ENCODE results near the gene MRPL21. TPM values are rescaled to one million over a fixed set of nuclear protein-coding genes. Genes with fewer than 3 reads are reported as not detected.

The MRPL21 gene
- total RNA-seq, 1 donor: 47.1 TPM

DNA sequence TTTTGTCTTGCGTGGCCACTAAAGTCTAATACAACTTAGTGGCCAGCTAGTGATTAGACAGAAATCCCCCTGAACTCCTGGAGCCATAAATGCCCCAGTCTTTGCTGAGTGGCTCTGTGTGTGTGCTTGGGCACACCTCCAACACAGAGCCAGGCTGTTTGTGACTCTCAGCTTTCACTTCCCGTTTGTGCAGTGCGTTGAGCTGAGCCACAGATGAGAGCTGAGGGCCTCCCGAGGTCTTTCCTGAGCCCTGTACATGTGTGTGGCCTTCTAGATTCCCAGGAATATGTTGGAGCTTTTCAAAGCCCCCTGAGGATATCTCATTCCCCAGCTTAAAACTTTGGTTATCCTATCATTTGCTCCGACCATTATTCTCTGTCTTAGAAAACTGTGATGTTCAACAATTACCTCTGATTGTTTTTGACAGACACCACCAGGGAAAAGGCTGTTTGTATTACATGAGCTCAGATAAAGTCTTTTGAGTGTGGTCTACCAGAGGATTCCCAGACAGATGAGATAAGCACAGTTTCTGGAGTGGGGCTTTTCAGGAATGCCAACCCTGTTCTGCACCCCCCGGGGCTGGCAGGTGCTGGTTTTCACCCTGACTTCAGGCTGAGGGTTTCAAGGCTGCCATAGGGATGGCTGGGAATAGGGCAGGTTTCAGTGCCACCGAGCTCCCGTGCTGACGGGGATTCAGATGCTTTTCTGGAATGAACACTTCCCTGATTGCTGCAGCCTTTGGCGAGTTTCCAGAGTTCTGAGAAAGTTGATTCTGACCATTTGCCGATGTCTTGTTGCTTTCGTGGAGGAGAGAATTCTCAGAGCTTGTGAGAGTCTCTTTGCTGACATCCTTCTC is 23.9 kb upstream of the MRPL21 start:
- no peak overlapping the region for H3K4me3 ChIP-seq (ENCODE audit: low read depth, low read length)
- DNase-seq (ENCODE audit: low read depth): no peak
- TF ChIP-seq, protein P1, sequence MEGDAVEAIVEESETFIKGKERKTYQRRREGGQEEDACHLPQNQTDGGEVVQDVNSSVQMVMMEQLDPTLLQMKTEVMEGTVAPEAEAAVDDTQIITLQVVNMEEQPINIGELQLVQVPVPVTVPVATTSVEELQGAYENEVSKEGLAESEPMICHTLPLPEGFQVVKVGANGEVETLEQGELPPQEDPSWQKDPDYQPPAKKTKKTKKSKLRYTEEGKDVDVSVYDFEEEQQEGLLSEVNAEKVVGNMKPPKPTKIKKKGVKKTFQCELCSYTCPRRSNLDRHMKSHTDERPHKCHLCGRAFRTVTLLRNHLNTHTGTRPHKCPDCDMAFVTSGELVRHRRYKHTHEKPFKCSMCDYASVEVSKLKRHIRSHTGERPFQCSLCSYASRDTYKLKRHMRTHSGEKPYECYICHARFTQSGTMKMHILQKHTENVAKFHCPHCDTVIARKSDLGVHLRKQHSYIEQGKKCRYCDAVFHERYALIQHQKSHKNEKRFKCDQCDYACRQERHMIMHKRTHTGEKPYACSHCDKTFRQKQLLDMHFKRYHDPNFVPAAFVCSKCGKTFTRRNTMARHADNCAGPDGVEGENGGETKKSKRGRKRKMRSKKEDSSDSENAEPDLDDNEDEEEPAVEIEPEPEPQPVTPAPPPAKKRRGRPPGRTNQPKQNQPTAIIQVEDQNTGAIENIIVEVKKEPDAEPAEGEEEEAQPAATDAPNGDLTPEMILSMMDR (IDR thresholded peaks at IDR 0.05; ENCODE audit: insufficient read depth, low read depth, low read length): no peak

DNA sequence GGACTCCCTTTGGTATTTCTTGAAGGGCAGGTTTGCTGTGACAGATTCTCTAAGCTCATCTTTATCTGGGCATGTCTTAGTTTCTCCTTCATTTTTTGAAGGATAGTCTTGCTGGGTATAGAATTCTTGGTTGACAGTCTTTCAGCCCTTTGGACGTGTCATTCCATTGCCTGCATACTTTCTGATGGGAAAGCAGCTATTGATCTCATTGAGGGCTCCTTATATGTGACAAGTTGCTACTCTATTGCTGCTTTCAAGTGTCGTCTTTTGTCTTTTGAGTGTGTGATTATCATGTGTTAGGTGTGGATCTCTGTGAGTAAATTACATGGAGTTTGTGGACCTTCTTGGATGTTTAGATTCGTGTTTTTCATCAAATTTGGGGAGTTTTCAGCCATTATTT is 22.0 kb upstream of the MRPL21 start:
- TF ChIP-seq, protein P1 (IDR thresholded peaks at IDR 0.05; ENCODE audit: insufficient read depth, low read depth, low read length): no peak

DNA sequence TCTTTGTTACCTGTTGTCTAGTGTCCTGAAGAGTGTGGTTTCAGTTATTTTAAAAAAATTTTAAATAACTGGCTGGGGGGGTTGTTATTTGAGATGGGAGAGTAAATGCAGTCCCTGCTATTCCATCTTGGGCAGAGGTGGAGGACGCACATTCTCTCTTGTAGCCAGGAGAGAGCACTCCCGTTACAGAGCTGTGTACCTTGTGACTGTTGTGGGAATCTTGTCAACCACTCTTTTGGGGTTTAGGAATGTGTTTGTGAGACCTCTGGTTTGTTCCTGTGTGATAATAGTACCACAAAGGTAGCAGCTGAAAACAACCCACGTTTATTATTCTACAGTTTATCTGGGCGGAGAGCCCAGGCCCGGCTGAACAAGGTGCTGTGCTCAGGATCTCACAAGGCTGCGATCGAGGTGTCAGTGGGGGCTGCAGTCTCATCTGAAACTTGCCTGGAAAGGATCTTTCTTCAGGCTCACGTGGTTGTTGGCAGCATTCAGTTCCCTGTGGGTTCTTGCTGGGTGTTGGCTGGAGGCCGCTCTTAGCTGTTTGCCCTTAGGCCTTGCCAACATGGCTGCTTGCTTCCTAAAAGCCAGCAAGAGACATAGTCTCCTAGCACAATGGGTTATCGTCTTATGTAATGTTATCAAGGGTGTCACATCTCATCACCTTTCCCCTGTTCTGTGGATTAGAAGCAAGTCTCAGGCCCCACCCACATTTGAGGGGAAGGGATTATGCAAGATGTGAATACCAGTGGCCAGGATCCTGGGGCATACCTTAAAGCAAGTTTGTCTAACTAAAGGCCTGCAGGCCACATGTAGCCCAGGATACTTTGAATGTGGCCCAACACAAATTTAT is 20.7 kb upstream of the MRPL21 start:
- H3K4me3 ChIP-seq (ENCODE audit: low read depth, low read length): no peak overlapping the region
- TF ChIP-seq, protein P1 (IDR thresholded peaks at IDR 0.05; ENCODE audit: insufficient read depth, low read depth, low read length): no peak
- DNase-seq (ENCODE audit: low read depth): peak; percentile 20

More for the DNA sequence above, 22.0 kb upstream of the MRPL21 start:
- DNase-seq (ENCODE audit: low read depth): no peak
- no peak overlapping the region for H3K4me3 ChIP-seq (ENCODE audit: low read depth, low read length)

DNA sequence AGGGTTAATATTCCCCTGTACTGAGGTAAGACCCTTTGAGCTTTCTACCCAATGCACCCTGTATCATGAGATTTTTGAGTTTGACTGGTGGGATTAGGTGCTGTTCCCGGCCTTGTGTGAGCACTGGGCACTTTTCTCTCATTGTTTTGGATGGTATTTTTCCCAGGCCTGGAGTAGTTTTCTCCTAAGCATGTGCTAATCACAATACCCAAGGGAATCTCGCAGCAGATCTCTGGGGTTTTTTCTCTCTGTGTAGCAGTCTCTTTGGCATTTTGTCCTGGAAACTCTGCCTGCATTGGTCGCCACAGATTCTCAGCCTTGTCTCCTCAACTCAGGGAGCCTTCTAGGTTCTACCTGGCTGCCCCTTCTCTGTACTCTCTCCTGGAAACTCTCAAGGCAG is 20.0 kb upstream of the MRPL21 start:
- H3K4me3 ChIP-seq (ENCODE audit: low read depth, low read length): no peak overlapping the region
- TF ChIP-seq, protein P1 (IDR thresholded peaks at IDR 0.05; ENCODE audit: insufficient read depth, low read depth, low read length): no peak
- DNase-seq (ENCODE audit: low read depth): no peak

DNA sequence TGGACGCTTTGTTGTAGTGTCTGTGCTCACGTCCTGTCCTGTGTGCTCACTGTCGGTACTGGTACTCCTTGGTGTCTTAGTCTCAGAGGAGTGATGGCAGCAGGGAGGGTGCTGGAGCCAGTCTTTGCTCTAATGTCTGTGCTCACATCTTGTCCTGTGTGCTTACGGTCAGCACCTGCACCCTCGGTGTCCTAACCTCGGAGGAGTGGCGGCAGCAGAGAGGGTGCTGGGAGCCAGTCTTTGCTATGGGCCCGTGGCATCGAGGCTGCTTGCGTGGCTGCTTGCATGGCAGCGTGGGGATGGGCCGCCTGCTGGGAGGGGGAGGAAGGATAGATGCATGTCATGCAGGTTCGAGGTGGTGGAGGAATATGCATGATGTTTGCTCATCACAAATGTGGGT is 12.8 kb upstream of the MRPL21 start:
- TF ChIP-seq, protein P1 (IDR thresholded peaks at IDR 0.05; ENCODE audit: insufficient read depth, low read depth, low read length): no peak
- no peak for DNase-seq (ENCODE audit: low read depth)
- no peak overlapping the region for H3K4me3 ChIP-seq (ENCODE audit: low read depth, low read length)

DNA sequence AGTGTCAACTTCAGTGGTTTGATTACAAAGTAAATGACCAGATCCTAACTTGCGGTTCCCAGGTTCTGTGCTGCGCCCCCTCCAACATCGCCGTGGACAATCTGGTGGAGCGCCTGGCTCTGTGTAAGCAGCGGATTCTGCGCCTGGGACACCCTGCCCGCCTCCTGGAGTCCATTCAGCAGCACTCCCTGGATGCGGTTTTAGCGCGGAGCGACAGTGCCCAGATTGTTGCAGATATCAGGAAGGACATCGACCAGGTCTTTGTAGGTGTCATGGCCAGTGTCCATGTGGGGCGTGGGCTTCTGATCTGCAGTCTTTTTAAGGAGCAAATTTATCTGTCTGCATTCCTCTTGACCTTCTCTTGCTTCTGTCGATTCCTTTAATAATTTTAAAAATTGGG is 11.1 kb upstream of the MRPL21 start:
- H3K4me3 ChIP-seq (ENCODE audit: low read depth, low read length): no peak overlapping the region
- TF ChIP-seq, protein P1 (IDR thresholded peaks at IDR 0.05; ENCODE audit: insufficient read depth, low read depth, low read length): no peak
- DNase-seq (ENCODE audit: low read depth): no peak

Data from fibroblast of villous mesenchyme (primary cell).